ENCODE measurements around the gene HAAO.
A peak's percentile ranks its signal among the peaks of the same experiment; 100 is the strongest.

Gene HAAO

GRCh38 chr2:42812899-42813479, 20.6 kb upstream of the HAAO start:
- DNase-seq: no peak

DNA sequence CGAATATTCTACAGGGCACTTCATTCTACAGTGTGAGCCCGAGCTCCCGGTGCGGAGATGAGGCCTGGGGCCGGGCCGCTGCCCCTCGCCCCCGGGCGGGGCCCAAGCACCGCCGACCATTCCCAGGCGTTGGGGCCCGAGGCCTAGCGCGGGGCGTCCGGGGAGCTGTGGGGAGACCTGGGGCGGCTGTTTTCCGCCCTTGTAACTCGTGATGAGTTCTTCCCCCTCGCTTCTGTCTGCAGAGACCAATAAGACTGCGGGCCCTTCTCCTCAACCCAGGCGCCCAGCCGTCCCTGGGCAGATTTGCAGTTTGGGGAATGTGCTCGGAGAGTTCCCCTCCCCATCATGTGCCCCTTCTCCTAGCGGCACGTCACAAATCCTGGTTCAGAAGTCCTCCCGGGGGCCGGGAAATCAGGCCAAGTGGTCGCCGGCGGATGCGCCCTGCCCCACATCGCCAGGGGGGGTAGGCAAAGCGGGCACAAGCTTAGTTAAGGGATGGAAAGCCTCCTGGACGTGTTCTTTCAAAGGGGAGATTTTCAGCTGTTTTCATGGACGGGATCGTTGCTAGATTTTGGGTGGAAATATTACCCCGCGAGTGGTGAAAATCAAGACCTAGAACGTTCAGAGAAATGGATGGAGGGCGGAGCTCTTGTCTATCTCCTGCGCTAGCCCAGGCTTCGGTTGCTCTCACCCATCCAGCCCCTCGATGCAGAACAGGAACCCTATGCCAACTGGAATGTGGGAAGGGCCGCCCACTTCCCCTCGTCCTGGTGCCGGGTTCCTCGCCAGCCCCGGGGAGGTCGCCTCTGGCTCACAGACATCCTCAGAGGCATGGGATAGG, 18.8 kb upstream of the HAAO start:
- DNase-seq: peak; percentile 51

DNA sequence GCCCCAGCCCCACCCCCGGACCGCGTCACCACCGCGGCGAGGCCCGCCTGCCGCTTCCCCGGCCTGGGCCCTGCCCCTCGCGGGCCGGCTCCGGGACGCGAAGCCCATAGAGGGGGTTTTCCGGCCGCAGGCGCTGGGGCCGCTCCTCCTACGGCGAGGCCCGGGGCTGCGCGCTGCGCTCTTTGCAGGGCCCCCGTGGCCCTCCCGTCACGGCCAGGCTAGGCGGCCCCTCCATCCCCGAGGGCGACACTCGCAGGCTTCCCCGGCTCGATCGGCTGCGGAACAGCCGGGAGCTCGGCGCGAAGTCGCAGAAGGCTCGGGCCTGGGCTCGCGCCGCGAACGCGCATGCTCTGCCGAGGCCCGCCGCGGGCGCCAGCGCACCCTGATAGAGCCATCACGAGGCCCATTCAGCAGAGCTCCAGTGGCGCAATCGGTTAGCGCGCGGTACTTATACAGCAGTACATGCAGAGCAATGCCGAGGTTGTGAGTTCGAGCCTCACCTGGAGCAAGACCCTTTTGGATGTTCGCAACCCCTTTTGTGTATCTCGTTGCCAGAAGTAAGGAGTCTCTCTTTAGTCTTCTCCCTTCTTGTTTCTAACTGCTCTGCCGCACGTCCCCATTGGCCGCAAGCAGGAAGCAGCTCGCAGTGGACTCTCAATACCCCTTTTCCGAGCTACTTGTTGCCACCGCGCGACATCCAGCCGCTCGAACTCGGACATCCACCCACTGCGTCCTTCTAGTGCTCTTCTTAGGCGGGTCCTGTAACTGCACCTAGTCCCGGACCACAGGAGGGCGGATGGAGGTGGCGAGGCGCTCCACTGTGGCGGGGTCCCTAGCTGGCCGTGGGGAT, 18.0 kb upstream of the HAAO start:
- peak; percentile 88 for DNase-seq

- DNase-seq: no peak
Measured at GRCh38 chr2:42809819-42810120, 17.4 kb upstream of the HAAO start.

DNA sequence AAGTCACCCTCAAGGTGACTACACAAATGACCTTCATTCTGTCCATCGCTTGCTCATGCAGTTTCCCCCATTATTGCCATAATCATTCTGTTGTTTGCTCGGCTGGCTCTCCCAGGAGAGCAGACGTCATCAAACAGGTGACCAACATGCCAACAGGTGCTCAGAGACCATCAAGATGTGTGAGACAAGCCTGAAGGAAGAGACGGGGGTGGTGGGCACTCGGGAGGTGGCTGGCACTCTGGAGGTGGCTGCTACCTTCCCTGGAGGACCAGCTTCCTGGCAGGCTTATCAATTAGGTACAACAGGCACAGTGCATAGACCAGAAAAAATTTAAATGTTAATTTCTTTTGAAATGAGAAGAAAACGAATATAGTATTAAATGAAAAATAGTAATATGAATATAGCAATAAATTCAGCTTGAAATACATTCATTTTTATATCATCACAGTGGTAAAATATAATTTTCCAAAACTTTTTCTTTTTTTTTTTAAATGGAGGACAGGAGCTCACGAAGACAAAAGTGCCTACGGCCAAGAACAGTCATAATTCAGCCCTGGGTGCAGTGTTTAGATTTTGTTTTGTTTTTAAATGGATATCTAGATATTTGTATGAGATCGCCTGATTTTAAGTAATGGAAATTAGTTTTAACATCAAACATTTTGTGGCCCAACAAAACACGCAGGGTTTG, 16.9 kb upstream of the HAAO start:
- DNase-seq: no peak

DNA sequence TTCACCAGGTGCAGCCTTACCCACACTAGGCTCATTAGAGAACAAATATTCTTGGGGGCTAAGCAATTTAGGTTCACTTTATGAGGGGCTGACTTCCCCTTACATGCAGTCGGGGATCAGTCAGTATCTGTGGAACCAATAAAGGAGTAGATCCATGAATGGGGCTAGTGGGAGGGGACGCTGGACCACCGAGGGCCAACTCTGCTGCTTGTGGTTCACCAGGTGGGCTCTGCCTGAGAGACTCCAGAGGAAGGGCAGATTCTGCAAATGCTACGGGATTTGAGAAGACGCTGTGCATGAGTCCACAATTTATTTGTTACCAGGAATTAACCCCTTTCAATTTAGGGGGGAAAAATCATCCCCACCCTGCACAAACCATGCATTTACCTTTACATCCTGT, 15.9 kb upstream of the HAAO start:
- no peak for DNase-seq

DNA sequence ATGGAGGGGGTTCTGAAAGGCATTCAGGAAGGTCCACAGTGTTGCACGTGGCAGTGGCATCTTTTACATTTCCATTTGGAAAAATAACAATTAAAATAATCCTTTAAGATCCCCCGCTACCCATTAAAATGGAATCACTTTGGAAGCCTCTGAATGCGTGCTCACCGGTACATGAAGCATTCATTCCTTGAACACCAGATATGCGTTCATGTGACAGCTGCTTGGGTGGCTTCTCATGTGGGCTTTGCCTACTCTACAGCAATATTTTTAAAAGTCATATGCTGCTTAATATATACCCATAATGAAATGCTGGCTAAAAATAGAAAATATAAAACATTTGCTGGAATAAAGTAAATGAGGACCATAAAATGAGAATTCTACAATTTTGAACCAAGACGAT, 14.4 kb upstream of the HAAO start:
- no peak for DNase-seq

GRCh38 chr2:42804891-42805290, 12.5 kb upstream of the HAAO start:
- DNase-seq: no peak

GRCh38 chr2:42804338-42804737, 12.0 kb upstream of the HAAO start:
- DNase-seq: no peak

- DNase-seq: no peak
Measured at GRCh38 chr2:42802150-42802549, 9.8 kb upstream of the HAAO start.

GRCh38 chr2:42801381-42801780, 9.0 kb upstream of the HAAO start:
- no peak for DNase-seq

- no peak for DNase-seq
Measured at GRCh38 chr2:42800981-42801380, 8.6 kb upstream of the HAAO start.

DNA sequence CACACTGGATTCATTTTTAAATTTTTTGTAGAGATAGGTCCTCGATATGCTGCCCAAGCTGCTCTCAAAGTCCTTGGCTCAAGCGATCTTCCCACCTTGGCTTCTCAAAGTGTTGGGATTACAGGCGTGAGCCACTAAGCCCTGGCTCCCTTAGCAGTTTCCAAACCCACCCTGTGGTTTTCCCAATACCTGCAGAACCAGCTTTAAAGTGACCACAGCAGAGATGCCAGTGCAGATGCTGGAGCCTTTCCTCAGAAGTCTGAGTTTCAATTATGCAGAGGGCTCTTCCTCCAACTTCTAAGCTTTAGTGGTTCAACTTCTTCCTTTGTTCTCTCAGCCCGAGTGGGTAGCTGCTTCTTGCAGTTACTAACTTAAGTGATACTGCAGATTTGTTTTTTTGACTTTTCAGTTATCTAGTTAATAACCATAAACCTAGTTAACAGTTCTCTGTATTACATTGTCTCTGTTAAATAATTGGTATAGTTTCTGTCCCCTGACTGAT, 8.1 kb upstream of the HAAO start:
- DNase-seq: no peak

GRCh38 chr2:42799881-42800280, 7.5 kb upstream of the HAAO start:
- no peak for DNase-seq

DNA sequence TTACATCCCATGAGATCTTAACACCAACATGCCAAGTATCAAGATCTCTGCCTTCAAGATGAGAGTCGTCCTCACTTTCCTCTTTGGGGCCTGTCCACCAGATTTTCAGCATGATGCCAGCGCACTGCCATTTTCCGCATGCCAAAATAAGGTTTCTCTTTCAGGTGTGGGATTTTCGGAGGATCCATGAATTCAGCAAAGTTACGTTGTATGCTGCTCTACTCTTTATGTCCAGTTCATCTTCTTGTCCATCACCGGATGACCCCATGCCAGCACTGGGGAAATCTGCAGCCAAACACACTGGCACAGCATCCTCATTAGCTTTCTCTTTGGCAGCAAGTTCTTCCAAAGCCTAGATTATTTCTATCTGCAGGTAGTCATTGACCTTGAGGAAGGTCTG, 4.9 kb upstream of the HAAO start:
- no peak for DNase-seq

GRCh38 chr2:42796427-42797248, 4.3 kb upstream of the HAAO start:
- DNase-seq: no peak

DNA sequence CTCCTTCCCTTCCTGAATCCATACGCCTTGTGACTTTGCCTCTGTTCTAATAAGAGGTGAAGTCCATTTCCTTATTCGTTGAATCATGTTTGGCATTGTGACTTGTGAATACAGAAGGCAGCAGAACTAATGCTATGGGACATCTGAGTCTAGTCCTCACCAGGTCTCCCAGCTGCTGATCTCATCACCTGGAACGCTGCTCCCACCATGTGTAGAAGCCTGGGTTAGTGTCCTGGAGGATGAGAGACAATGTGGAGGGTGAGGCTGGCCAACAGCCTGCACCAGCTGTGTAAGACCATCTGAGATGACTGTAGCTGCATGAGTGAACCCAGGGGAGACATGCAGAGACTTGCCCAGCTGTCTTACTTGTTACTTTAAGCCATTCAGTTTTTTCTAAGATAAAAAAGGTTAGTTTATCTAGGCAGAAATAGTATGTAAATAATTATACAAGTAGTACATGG, 3.5 kb upstream of the HAAO start:
- no peak for DNase-seq

DNA sequence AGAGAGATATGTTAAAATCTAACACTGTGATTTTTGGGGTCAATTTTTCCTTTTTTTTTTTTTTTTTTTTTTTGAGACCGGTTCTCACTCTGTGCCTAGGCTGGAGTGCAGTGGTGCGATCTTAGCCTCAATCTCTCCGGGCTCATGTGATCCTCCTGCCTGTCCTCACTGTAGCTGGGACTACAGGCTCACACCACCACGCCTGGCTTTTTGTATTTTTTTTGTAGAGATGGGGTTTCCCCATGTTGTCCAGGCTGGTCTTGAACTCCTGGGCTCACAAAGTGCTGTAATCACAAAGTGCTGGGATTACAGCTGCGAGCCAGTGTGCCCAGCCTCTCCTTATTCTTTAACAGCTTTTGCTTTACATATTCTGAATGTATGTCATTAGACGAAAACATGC, 2.9 kb upstream of the HAAO start:
- DNase-seq: no peak

DNA sequence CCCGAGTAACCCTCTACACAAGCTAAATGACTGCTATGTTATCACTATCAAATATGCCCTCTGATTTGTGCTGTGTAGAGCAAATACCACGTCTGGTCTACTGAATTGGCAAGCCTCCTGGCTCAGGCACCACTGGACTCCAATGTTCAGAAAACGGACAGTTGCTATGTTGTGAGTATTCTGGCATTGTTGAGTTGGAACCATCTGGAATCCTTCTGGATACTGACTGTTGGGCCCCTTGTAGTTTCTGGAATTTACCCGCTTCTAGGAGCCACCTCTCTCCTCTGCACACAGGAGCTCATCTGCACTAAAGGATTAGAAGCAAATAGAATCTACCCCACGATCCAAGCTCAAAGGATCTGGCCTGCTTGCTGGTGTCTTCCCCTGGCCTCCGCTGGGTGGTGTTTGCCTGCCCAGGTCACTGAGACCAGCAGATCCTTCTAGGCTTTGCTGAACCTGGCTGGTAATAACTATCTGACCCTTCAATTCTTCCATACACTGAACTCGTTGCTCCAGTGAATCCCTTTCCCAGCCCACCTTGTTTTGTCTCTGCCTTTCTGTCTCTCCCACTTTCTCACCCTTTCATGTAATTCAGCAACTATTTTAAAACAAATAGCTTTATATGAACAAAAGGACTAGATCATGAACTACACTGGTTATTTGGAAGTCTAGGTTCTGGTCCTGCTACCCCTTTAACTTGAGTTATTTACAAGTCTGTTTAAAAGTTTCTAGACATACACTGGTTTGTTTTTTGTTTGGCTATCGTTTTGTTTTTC, 2.1 kb upstream of the HAAO start:
- DNase-seq: no peak

- no peak for DNase-seq
Measured at GRCh38 chr2:42793334-42794270, 1.2 kb upstream of the HAAO start.
